IMR-90 (cell line): ENCODE data around the gene RBKS. TPM values are rescaled to one million over a fixed set of nuclear protein-coding genes. Genes with fewer than 3 reads are reported as not detected.

ENCODE experiments used
- ATAC-seq: fragments of 200-7000 bp; cut with Tn5 transposase; 2 replicates; pipeline ENCODE4 v1.9.1; 2020; ENCODE audit warnings: low read depth, mild to moderate bottlenecking, moderate library complexity
- BruUV-seq: library from RNA; stranded (reverse); fragments of 400-500 nt; replicated peaks from 2 replicates; lab custom pipeline; 2021; lab: Mats Ljungman, UMichigan
- CTCF ChIA-PET: fragments of 300-600 bp; formaldehyde crosslinking; extraction: SDS; loops from one replicate; lab custom pipeline; 2021; ENCODE audit warnings: antibody characterized with exemption; lab: Yijun Ruan, JAX
- POLR2A ChIA-PET: fragments of 300-600 bp; sonication (Branson Sonifier 250); formaldehyde crosslinking; loops from one replicate; lab custom pipeline; 2022; ENCODE audit warnings: antibody characterized with exemption; ENCODE audit not compliant: unreplicated experiment; lab: Charles Lee
- DNase-seq: peaks from one replicate; pipeline ENCODE4 v3.0.0; 2013
- H2AFZ ChIP-seq: replicated peaks from 2 replicates; pipeline ENCODE3; 2013; ENCODE audit warnings: low read length, mild to moderate bottlenecking; ENCODE audit not compliant: poor library complexity
- H2AK5ac ChIP-seq: 2 replicates; pipeline ENCODE4 v1.6.1; 2013; ENCODE audit warnings: low read depth, low read length, inconsistent platforms
- H2AK9ac ChIP-seq: replicated peaks from 2 replicates; pipeline ENCODE3; 2013; ENCODE audit warnings: mild to moderate bottlenecking, low read depth, low read length, moderate library complexity; ENCODE audit not compliant: poor library complexity
- H2BK120ac ChIP-seq: 2 replicates; pipeline ENCODE4 v1.6.1; 2013; ENCODE audit warnings: low read depth, low read length, inconsistent platforms
- H2BK15ac ChIP-seq: 3 replicates; pipeline ENCODE4 v1.6.1; 2013; ENCODE audit warnings: low read depth, low read length, inconsistent platforms
- H2BK20ac ChIP-seq: 2 replicates; pipeline ENCODE4 v1.6.1; 2013; ENCODE audit warnings: low read depth, mild to moderate bottlenecking, inconsistent platforms, low read length, moderate library complexity
- H2BK5ac ChIP-seq: 2 replicates; pipeline ENCODE4 v1.6.1; 2013; ENCODE audit warnings: mild to moderate bottlenecking, low read depth, low read length, inconsistent platforms; ENCODE audit not compliant: poor library complexity, severe bottlenecking
- H3K14ac ChIP-seq: replicated peaks from 2 replicates; pipeline ENCODE4 v1.6.1; 2013; ENCODE audit warnings: low read depth, low read length, inconsistent platforms
- H3K18ac ChIP-seq: 2 replicates; pipeline ENCODE4 v1.6.1; 2013; ENCODE audit warnings: low read depth, low read length, control low read depth
- H3K23ac ChIP-seq: 2 replicates; pipeline ENCODE4 v1.6.1; 2013; ENCODE audit warnings: low read depth, low read length, inconsistent platforms
- H3K27ac ChIP-seq: 2 replicates; pipeline ENCODE4 v1.5.1; 2013; ENCODE audit warnings: mild to moderate bottlenecking, control low read depth, low read length; ENCODE audit not compliant: insufficient read depth
- H3K27me3 ChIP-seq: 2 replicates; pipeline ENCODE4 v1.6.1; 2013; ENCODE audit warnings: low read length; ENCODE audit not compliant: control insufficient read depth, insufficient read depth
- H3K36me3 ChIP-seq: 2 replicates; pipeline ENCODE4 v1.6.1; 2013; ENCODE audit warnings: low read length, mixed read lengths; ENCODE audit not compliant: control insufficient read depth, insufficient read depth
- H3K4ac ChIP-seq: 2 replicates; pipeline ENCODE4 v1.6.1; 2013; ENCODE audit warnings: low read depth, low read length, inconsistent platforms
- H3K4me1 ChIP-seq: 2 replicates; pipeline ENCODE4 v1.6.1; 2013; ENCODE audit warnings: low read length, mixed read lengths; ENCODE audit not compliant: control insufficient read depth, insufficient read depth
- H3K4me2 ChIP-seq: 2 replicates; pipeline ENCODE4 v1.6.1; 2013; ENCODE audit warnings: low read depth, mild to moderate bottlenecking, control low read depth, low read length, moderate library complexity
- H3K4me3 ChIP-seq: 2 replicates; pipeline ENCODE4 v1.5.1; 2013; ENCODE audit warnings: low read depth, mild to moderate bottlenecking, control low read depth, low read length, moderate library complexity; ENCODE audit not compliant: insufficient read depth
- H3K56ac ChIP-seq: 2 replicates; pipeline ENCODE4 v1.6.1; 2013; ENCODE audit warnings: low read length, inconsistent platforms; ENCODE audit not compliant: insufficient read depth; ENCODE audit errors: extremely low read depth
- H3K79me1 ChIP-seq, 2 experiments: 2 replicates each; pipeline ENCODE4 v1.6.1; 2013; ENCODE audit warnings: low read length in 2 of 2, inconsistent platforms in 1 of 2, low read depth in 1 of 2
- H3K9ac ChIP-seq: 2 replicates; pipeline ENCODE4 v1.6.1; 2013; ENCODE audit warnings: low read depth, low read length, control low read depth
- H3K9me1 ChIP-seq: 2 replicates; pipeline ENCODE4 v1.6.1; 2013; ENCODE audit warnings: low read length, inconsistent platforms; ENCODE audit not compliant: insufficient read depth
- H3K9me3 ChIP-seq: 2 replicates; pipeline ENCODE4 v1.6.1; 2013; ENCODE audit warnings: low read length; ENCODE audit not compliant: control insufficient read depth, insufficient read depth
- H4K20me1 ChIP-seq: 2 replicates; pipeline ENCODE4 v1.6.1; 2013; ENCODE audit warnings: low read length, inconsistent platforms; ENCODE audit not compliant: insufficient read depth
- H4K5ac ChIP-seq: 2 replicates; pipeline ENCODE4 v1.6.1; 2013; ENCODE audit warnings: mild to moderate bottlenecking, low read depth, low read length, control low read depth
- H4K8ac ChIP-seq, 2 experiments: 2 replicates each; pipeline ENCODE4 v1.6.1; 2013; ENCODE audit warnings: low read depth in 2 of 2, low read length in 2 of 2, control low read depth in 1 of 2, inconsistent platforms in 1 of 2
- H4K91ac ChIP-seq: 2 replicates; pipeline ENCODE4 v1.6.1; 2013; ENCODE audit warnings: low read depth, low read length, inconsistent platforms; ENCODE audit not compliant: insufficient read depth
- BHLHE40 ChIP-seq: fragments of 150-350 bp; IDR thresholded peaks from 2 replicates; pipeline ENCODE4 v1.6.1; 2016; ENCODE audit warnings: mild to moderate bottlenecking, low read depth, low read length
- CEBPB ChIP-seq: IDR thresholded peaks from 2 replicates; pipeline ENCODE4 v1.6.1; 2012; ENCODE audit warnings: low read depth, low read length, improper control_type of control experiment
- CHD1 ChIP-seq: IDR thresholded peaks from 2 replicates; pipeline ENCODE4 v1.6.1; 2012; ENCODE audit warnings: low read depth, low read length, improper control_type of control experiment
- ELK1 ChIP-seq: fragments of 150-350 bp; IDR thresholded peaks from 2 replicates; pipeline ENCODE4 v1.6.1; 2016; ENCODE audit warnings: low read depth, mild to moderate bottlenecking, low read length, moderate library complexity, borderline replicate concordance
- FOS ChIP-seq: fragments of 150-350 bp; IDR thresholded peaks from 2 replicates; pipeline ENCODE4 v1.6.1; 2016; ENCODE audit warnings: low read depth, low read length
- MAFK ChIP-seq: IDR thresholded peaks from 2 replicates; pipeline ENCODE4 v1.6.1; 2012; ENCODE audit warnings: low read depth, low read length, improper control_type of control experiment
- MAZ ChIP-seq: IDR thresholded peaks from 2 replicates; pipeline ENCODE4 v1.6.1; 2012; ENCODE audit warnings: low read depth, mild to moderate bottlenecking, low read length, improper control_type of control experiment, moderate library complexity, borderline replicate concordance
- POLR2A ChIP-seq: IDR thresholded peaks from 2 replicates; pipeline ENCODE4 v1.6.1; 2012; ENCODE audit warnings: mild to moderate bottlenecking, low read depth, low read length
- SMC3 ChIP-seq: fragments of 150-350 bp; IDR thresholded peaks from 2 replicates; pipeline ENCODE4 v1.6.1; 2016; ENCODE audit warnings: low read depth, mild to moderate bottlenecking, antibody characterized with exemption, low read length, moderate library complexity
- USF2 ChIP-seq: fragments of 150-350 bp; IDR thresholded peaks from 2 replicates; pipeline ENCODE4 v1.6.1; 2017; ENCODE audit warnings: mild to moderate bottlenecking, antibody characterized with exemption, low read length, low read depth
- WGBS, 2 experiments: methylation state at CpG; one replicate each; pipeline versions ENCODE4 v1.1.5 to v1.1.7; 2013; ENCODE audit warnings: missing lambda C conversion rate in 2 of 2; ENCODE audit not compliant: insufficient read length in 1 of 2; ENCODE audit errors: extremely low coverage in 2 of 2; 5-methylcytosine and 5-hydroxymethylcytosine counted together
- dilution Hi-C: fragments of 300-500 bp; cut with HindIII; formaldehyde crosslinking; loops from one replicate; pipeline ENCODE4 v1.14.3; 2018; ENCODE audit warnings: low sequenced_read_pairs; ENCODE audit not compliant: unreplicated experiment
- in situ Hi-C: fragments of 300-500 bp; cut with MboI; formaldehyde crosslinking; loops from 3 replicates; pipeline ENCODE4 v1.14.3; 2019; ENCODE audit warnings: low sequenced_read_pairs, inconsistent platforms, mixed read lengths
- intact Hi-C: fragments of 100-400 bp; cut with micrococcal nuclease; formaldehyde crosslinking; loops from 2 replicates; pipeline ENCODE4 v1.10.0; 2022
- polyA plus RNA-seq, 3 experiments: library from polyadenylated mRNA; depleted of rRNA; stranded (reverse); fragments of >200 nt; gene quantifications; 2 replicates each; pipeline ENCODE4 v1.2.3, GENCODE V29; 2012; ENCODE audit warnings: low replicate concordance in 1 of 3
- total RNA-seq: library from RNA; depleted of rRNA; stranded (reverse); fragments of >200 nt; gene quantifications from 2 replicates; pipeline ENCODE4 v1.2.3, GENCODE V29; 2012

RBKS gene
- total and polyA plus RNA-seq, 2 of the 4 experiments (the other 2 are of a cell fraction), result 1.1 to 1.4 TPM

- ChIA-PET CTCF (no interaction called here), POLR2A (no interaction called here)
- H3K4ac ChIP-seq, result peak overlapping the region; percentile 50
- ATAC-seq (no peak), DNase-seq (no peak)
- H3K9me1 ChIP-seq, result peaks cover 7% of the 10 kb centered on the region
- H3K27me3 ChIP-seq, result no peaks in the 10 kb centered on the region
- in situ Hi-C loops (no loop called here), dilution Hi-C loops (no loop called here), intact Hi-C loops (no loop called here)
- BruUV-seq, result no TSS peak
- no peak overlapping the region; the same call in 1 of the 2 replicates for H3K14ac ChIP-seq
- H3K18ac ChIP-seq, result peak overlapping the region; percentile 12; the same call in 1 of the 2 replicates
- no peak overlapping the region for H3K27ac ChIP-seq
- H4K5ac ChIP-seq, result no peak overlapping the region
- H3K4me3 ChIP-seq, result no peak overlapping the region
- no peak overlapping the region for H3K56ac ChIP-seq
- H3K9me3 ChIP-seq, result no peaks in the 10 kb centered on the region
- no peak overlapping the region for H2BK5ac ChIP-seq
- no peak overlapping the region for H3K23ac ChIP-seq
- whole genome bisulfite sequencing, 2 experiments, result no CpG with 5 or more reads among the region's 3 CpGs
- H2AK9ac ChIP-seq, result no peak overlapping the region
- no peak overlapping the region for H3K4me2 ChIP-seq
- H3K9ac ChIP-seq, result no peak overlapping the region
- H3K36me3 ChIP-seq, result no peaks in the 10 kb centered on the region
- H2BK120ac ChIP-seq, result peak overlapping the region; percentile 95
- peak overlapping the region; percentile 92 for H2AK5ac ChIP-seq
- peak overlapping the region; percentile 53; the same call in 1 of the 2 replicates for H2BK20ac ChIP-seq
- H3K79me1 ChIP-seq, result 0 out of 4 replicates have a peak, but pooled peaks cover 0 to 3% of the 10 kb centered on the region in 2 experiments
- H3K4me1 ChIP-seq, result peaks cover 12% of the 10 kb centered on the region
- TF ChIP-seq CEBPB, result no peak
- TF ChIP-seq SMC3, result no peak
- TF ChIP-seq MAFK, result no peak
- no peak for TF ChIP-seq USF2
- TF ChIP-seq ELK1, result no peak
- no peak for TF ChIP-seq FOS
- no peak for TF ChIP-seq BHLHE40
- no peak for TF ChIP-seq POLR2A
- no peak for TF ChIP-seq MAZ
- TF ChIP-seq CHD1, result no peak
- H2BK15ac ChIP-seq, result peak overlapping the region; percentile 79; the same call in 2 of the 3 replicates
- no peak overlapping the region for H2AFZ ChIP-seq
- no peak overlapping the region; a peak in 1 of 4 replicates for H4K8ac ChIP-seq
- no peaks in the 10 kb centered on the region for H4K20me1 ChIP-seq
- peak overlapping the region; percentile 32 for H4K91ac ChIP-seq
Observed at GRCh38 chr2:27854229-27854862, 35.8 kb downstream of the RBKS start.
